Colonic mucosa (tissue), 4 donors: ENCODE measurements around the gene SH3GL2. TPM values are rescaled to one million over a fixed set of nuclear protein-coding genes. Genes with fewer than 3 reads are reported as not detected.

ENCODE experiments used
- DNase-seq: peaks from one replicate; pipeline ENCODE4 v3.0.0-alpha.2; 2020
- H3K27ac ChIP-seq: fragments of 200-600 bp; one replicate; pipeline ENCODE4 v1.8.0; 2021
- H3K27me3 ChIP-seq: fragments of 200-600 bp; one replicate; pipeline ENCODE4 v1.8.0; 2021
- H3K36me3 ChIP-seq: fragments of 200-600 bp; one replicate; pipeline ENCODE4 v1.8.0; 2021
- H3K4me1 ChIP-seq: fragments of 200-600 bp; one replicate; pipeline ENCODE4 v1.8.0; 2021; ENCODE audit warnings: mild to moderate bottlenecking
- H3K4me3 ChIP-seq: fragments of 200-600 bp; one replicate; pipeline ENCODE4 v1.8.0; 2021
- H3K9ac ChIP-seq, 2 donors: one replicate each; pipeline ENCODE4 v1.7.0; 2013; ENCODE audit warnings: control low read depth in 2 of 2, low read depth in 2 of 2, low read length in 2 of 2
- H3K9me3 ChIP-seq: fragments of 200-600 bp; one replicate; pipeline ENCODE4 v1.8.0; 2021
- intact Hi-C: fragments of 100-400 bp; cut with DNase I; formaldehyde crosslinking; loops from one replicate; pipeline ENCODE4 v1.14.1; 2022
- total RNA-seq, 2 donors: library from RNA; stranded (reverse); fragmentation: NEBNext Ultra II Directional in 1 of 2; extraction: Animal tissue kit (Norgen Biotek cat#: 25700) in 1 of 2; gene quantifications; one replicate each; pipeline ENCODE4 v1.2.1, GENCODE V29; 2021
- TF ChIP-seq, protein P1 (sequence below): fragments of 200-600 bp; IDR thresholded peaks from one replicate; pipeline ENCODE4 v1.8.0; 2022; ENCODE audit warnings: antibody characterized with exemption, mild to moderate bottlenecking
- donor health status: healthy.
- donor health status: DM: no; HTN: no; CAD: no.
- donor health status: DM: no; HTN: no; CAD: no.

SH3GL2 gene
- total RNA-seq, 2 donors from 2014 or later = 1.1 TPM

DNA sequence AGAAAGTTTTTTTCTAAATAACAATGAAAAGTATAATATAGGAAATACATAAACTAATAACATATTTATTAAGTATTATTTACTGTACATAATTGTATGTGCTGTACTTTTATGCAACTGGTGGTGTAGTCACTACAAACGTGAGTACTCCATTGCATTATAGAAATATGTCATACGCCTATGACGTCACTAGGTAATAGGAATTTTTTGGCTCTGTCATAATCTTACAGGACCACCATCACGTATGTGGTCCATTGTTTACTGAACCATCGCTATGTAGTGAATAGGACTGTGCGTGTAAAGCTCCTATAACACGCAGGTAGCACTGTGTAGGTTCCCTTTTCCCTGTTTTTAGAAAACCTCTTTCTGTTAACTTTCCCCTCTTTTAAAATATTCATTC is 255.0 kb downstream of the SH3GL2 start:
- Histone ChIP-seq H3K36me3 (no peaks in the 10 kb centered on the region), H3K27me3 (no peaks in the 10 kb centered on the region), H3K9me3 (no peaks in the 10 kb centered on the region), H3K4me3 (no peak overlapping the region), H3K27ac (no peak overlapping the region), H3K9ac (no peak overlapping the region), H3K4me1 (no peaks in the 10 kb centered on the region)
- intact Hi-C loops = no loop called here
- DNase-seq = no peak
- TF ChIP-seq, protein P1, sequence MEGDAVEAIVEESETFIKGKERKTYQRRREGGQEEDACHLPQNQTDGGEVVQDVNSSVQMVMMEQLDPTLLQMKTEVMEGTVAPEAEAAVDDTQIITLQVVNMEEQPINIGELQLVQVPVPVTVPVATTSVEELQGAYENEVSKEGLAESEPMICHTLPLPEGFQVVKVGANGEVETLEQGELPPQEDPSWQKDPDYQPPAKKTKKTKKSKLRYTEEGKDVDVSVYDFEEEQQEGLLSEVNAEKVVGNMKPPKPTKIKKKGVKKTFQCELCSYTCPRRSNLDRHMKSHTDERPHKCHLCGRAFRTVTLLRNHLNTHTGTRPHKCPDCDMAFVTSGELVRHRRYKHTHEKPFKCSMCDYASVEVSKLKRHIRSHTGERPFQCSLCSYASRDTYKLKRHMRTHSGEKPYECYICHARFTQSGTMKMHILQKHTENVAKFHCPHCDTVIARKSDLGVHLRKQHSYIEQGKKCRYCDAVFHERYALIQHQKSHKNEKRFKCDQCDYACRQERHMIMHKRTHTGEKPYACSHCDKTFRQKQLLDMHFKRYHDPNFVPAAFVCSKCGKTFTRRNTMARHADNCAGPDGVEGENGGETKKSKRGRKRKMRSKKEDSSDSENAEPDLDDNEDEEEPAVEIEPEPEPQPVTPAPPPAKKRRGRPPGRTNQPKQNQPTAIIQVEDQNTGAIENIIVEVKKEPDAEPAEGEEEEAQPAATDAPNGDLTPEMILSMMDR = no peak

DNA sequence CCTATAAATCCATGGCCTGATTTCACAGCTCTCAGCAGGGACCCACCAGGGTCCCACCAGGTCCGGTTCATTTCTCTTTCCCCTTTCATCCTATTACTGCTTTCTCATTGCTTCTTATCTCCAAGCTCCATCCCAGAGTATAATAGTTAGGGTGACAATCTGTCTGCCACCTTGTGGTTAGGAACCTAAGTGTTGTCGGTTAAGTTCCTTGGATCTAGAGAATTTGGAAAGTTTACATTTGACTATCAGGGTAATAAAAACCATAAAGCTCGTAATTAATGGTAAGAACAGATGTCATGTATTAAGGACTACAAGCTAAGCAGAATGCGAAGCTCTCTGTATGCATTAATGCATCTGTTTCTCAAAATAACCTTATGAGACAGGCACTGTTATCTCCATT is 259.1 kb downstream of the SH3GL2 start:
- Histone ChIP-seq H3K27me3 (no peaks in the 10 kb centered on the region), H3K9ac (no peak overlapping the region), H3K36me3 (no peaks in the 10 kb centered on the region), H3K4me1 (no peaks in the 10 kb centered on the region), H3K4me3 (no peak overlapping the region), H3K9me3 (no peaks in the 10 kb centered on the region), H3K27ac (no peak overlapping the region)
- intact Hi-C loops = no loop called here
- TF ChIP-seq, protein P1 = no peak
- no peak for DNase-seq

DNA sequence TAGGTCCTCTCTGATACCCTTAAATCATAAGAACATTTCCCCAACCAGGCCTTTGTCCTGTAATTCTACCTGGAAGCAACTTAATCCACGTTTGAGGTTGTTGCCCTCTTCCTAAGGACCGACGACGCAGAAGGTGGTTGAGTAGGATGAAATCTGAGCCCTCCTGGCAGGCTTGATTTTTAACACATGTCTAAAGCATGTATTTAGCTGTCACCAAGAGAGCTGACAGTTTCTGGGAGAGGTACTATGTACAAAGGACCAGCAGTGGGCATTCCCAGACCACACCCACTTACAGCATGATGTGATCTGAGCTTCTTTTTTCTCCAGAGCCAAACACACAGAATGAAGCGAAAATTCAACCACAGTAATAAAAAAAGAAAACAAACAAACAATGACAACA is 260.9 kb downstream of the SH3GL2 start:
- Histone ChIP-seq H3K9ac (no peak overlapping the region), H3K4me1 (no peaks in the 10 kb centered on the region), H3K4me3 (no peak overlapping the region), H3K27me3 (no peaks in the 10 kb centered on the region), H3K9me3 (no peaks in the 10 kb centered on the region), H3K27ac (no peak overlapping the region), H3K36me3 (no peaks in the 10 kb centered on the region)
- TF ChIP-seq, protein P1 = no peak
- intact Hi-C loops = no loop called here
- DNase-seq = no peak

DNA sequence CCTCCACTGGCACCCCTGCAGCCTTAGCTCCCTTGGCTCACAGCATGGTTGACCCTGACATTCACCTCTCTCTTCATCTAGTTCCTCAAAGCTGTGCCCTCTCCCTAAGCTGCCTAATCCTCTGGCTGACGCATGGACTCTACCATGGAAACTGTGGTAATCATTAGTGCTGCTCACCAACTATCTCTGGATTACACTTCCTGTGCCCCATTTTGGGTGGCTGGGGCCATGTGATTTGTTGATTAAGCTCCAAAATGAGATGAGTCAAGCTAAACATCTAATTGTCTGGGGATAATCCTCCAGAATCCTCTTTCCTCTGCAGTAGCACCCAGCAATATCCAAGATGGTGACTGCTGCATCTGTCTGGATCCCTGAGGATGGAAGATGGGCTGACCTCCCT is 264.4 kb downstream of the SH3GL2 start:
- Histone ChIP-seq H3K4me3 (no peak overlapping the region), H3K9me3 (no peaks in the 10 kb centered on the region), H3K9ac (no peak overlapping the region), H3K36me3 (no peaks in the 10 kb centered on the region), H3K27me3 (no peaks in the 10 kb centered on the region), H3K4me1 (no peaks in the 10 kb centered on the region), H3K27ac (no peak overlapping the region)
- TF ChIP-seq, protein P1 = no peak
- no peak for DNase-seq
- intact Hi-C loops = no loop called here
